ENCODE data around the gene DENND2C. TPM values are rescaled to one million over a fixed set of nuclear protein-coding genes. Genes with fewer than 3 reads are reported as not detected.

DENND2C gene
- total RNA-seq, 1 donor from 2014 or later: 3.2 TPM

- no peak overlapping the region for H3K4me3 Mint-ChIP-seq (ENCODE audit: unreplicated experiment)
- H2AFZ ChIP-seq (ENCODE audit: low read depth, low read length): no peak overlapping the region
Measured at GRCh38 chr1:114638910-114639309, 30.9 kb downstream of the DENND2C start.

GRCh38 chr1:114632427-114632826 lies 37.4 kb downstream of the DENND2C start:
- H3K27me3 Mint-ChIP-seq (ENCODE audit: low read depth, unreplicated experiment): no peaks in the 10 kb centered on the region
- Histone ChIP-seq H3K4me3 (ENCODE audit: insufficient read depth, low read depth, low read length) (no peak overlapping the region), H3K79me2 (ENCODE audit: insufficient read depth, low read length) (no peaks in the 10 kb centered on the region), H3K27me3 (ENCODE audit: insufficient read depth, low read length) (no peaks in the 10 kb centered on the region), H2AFZ (ENCODE audit: low read depth, low read length) (no peak overlapping the region), H3K9me3 (ENCODE audit: insufficient read depth, low read depth, low read length) (no peaks in the 10 kb centered on the region), H3K9ac (ENCODE audit: low read length) (no peak overlapping the region), H3K4me1 (ENCODE audit: insufficient read depth, low read length) (no peaks in the 10 kb centered on the region), H3K27ac (ENCODE audit: low read depth, low read length) (no peak overlapping the region), H4K20me1 (ENCODE audit: insufficient read depth, low read length) (no peaks in the 10 kb centered on the region), H3K36me3 (ENCODE audit: insufficient read depth, low read length) (no peaks in the 10 kb centered on the region), H3K4me2 (ENCODE audit: low read length) (no peak overlapping the region)
- H3K27ac Mint-ChIP-seq (ENCODE audit: unreplicated experiment): no peak overlapping the region
- FAIRE-seq: no peak
- TF ChIP-seq CTCF (IDR thresholded peaks at IDR 0.05; ENCODE audit: insufficient read depth, low read depth, low read length): no peak
- no peak for TF ChIP-seq EZH2 (IDR thresholded peaks at IDR 0.05; ENCODE audit: insufficient read depth, low read length)
- no peak for DNase-seq (ENCODE audit: low read depth)
- H3K9me3 Mint-ChIP-seq (ENCODE audit: unreplicated experiment): peaks cover 2% of the 10 kb centered on the region
- H3K4me1 Mint-ChIP-seq (ENCODE audit: low read depth, unreplicated experiment): peaks cover 5% of the 10 kb centered on the region
- H3K36me3 Mint-ChIP-seq (ENCODE audit: low read depth, unreplicated experiment): no peaks in the 10 kb centered on the region
- H3K4me3 Mint-ChIP-seq (ENCODE audit: unreplicated experiment): no peak overlapping the region

More at GRCh38 chr1:114638910-114639309, 30.9 kb downstream of the DENND2C start:
- Histone ChIP-seq H3K4me3 (ENCODE audit: insufficient read depth, low read depth, low read length) (no peak overlapping the region), H3K4me1 (ENCODE audit: insufficient read depth, low read length) (no peaks in the 10 kb centered on the region), H3K4me2 (ENCODE audit: low read length) (no peak overlapping the region), H3K79me2 (ENCODE audit: insufficient read depth, low read length) (no peaks in the 10 kb centered on the region), H3K27ac (ENCODE audit: low read depth, low read length) (no peak overlapping the region), H3K9ac (ENCODE audit: low read length) (no peak overlapping the region), H3K36me3 (ENCODE audit: insufficient read depth, low read length) (no peaks in the 10 kb centered on the region), H3K9me3 (ENCODE audit: insufficient read depth, low read depth, low read length) (no peaks in the 10 kb centered on the region), H4K20me1 (ENCODE audit: insufficient read depth, low read length) (no peaks in the 10 kb centered on the region), H3K27me3 (ENCODE audit: insufficient read depth, low read length) (no peaks in the 10 kb centered on the region)
- no peaks in the 10 kb centered on the region for H3K4me1 Mint-ChIP-seq (ENCODE audit: low read depth, unreplicated experiment)
- no peak for TF ChIP-seq CTCF (IDR thresholded peaks at IDR 0.05; ENCODE audit: insufficient read depth, low read depth, low read length)
- no peaks in the 10 kb centered on the region for H3K36me3 Mint-ChIP-seq (ENCODE audit: low read depth, unreplicated experiment)
- DNase-seq (ENCODE audit: low read depth) (no peak), FAIRE-seq (no peak)
- no peaks in the 10 kb centered on the region for H3K27me3 Mint-ChIP-seq (ENCODE audit: low read depth, unreplicated experiment)
- no peaks in the 10 kb centered on the region for H3K9me3 Mint-ChIP-seq (ENCODE audit: unreplicated experiment)
- no peak overlapping the region for H3K27ac Mint-ChIP-seq (ENCODE audit: unreplicated experiment)

- FAIRE-seq: no peak
- H3K27ac Mint-ChIP-seq (ENCODE audit: unreplicated experiment): no peak overlapping the region
Measured at GRCh38 chr1:114627107-114627506, 42.7 kb downstream of the DENND2C start.

More at GRCh38 chr1:114627107-114627506, 42.7 kb downstream of the DENND2C start:
- DNase-seq (ENCODE audit: low read depth): no peak
- H4K20me1 ChIP-seq (ENCODE audit: insufficient read depth, low read length): no peaks in the 10 kb centered on the region
- H3K9me3 ChIP-seq (ENCODE audit: insufficient read depth, low read depth, low read length): no peaks in the 10 kb centered on the region
- no peak overlapping the region for H3K27ac ChIP-seq (ENCODE audit: low read depth, low read length)
- no peaks in the 10 kb centered on the region for H3K27me3 Mint-ChIP-seq (ENCODE audit: low read depth, unreplicated experiment)
- no peaks in the 10 kb centered on the region for H3K27me3 ChIP-seq (ENCODE audit: insufficient read depth, low read length)
- no peaks in the 10 kb centered on the region for H3K36me3 Mint-ChIP-seq (ENCODE audit: low read depth, unreplicated experiment)
- no peak overlapping the region for H3K4me2 ChIP-seq (ENCODE audit: low read length)
- no peak overlapping the region for H3K4me3 ChIP-seq (ENCODE audit: insufficient read depth, low read depth, low read length)
- no peak overlapping the region for H3K9ac ChIP-seq (ENCODE audit: low read length)
- H3K4me1 ChIP-seq (ENCODE audit: insufficient read depth, low read length): no peaks in the 10 kb centered on the region
- H3K9me3 Mint-ChIP-seq (ENCODE audit: unreplicated experiment): peaks cover 2% of the 10 kb centered on the region
- H3K36me3 ChIP-seq (ENCODE audit: insufficient read depth, low read length): no peaks in the 10 kb centered on the region
- H3K4me3 Mint-ChIP-seq (ENCODE audit: unreplicated experiment): no peak overlapping the region
- H3K4me1 Mint-ChIP-seq (ENCODE audit: low read depth, unreplicated experiment): peaks cover 11% of the 10 kb centered on the region
- H2AFZ ChIP-seq (ENCODE audit: low read depth, low read length): no peak overlapping the region
- no peaks in the 10 kb centered on the region for H3K79me2 ChIP-seq (ENCODE audit: insufficient read depth, low read length)
- no peak for TF ChIP-seq CTCF (IDR thresholded peaks at IDR 0.05; ENCODE audit: insufficient read depth, low read depth, low read length)
